A673 (cell line): ENCODE measurements around the gene YAF2. TPM values are rescaled to one million over a fixed set of nuclear protein-coding genes. Genes with fewer than 3 reads are reported as not detected.

Source experiments
- BruUV-seq: library from RNA; stranded (reverse); fragments of 400-500 nt; replicated peaks from 2 replicates; lab custom pipeline; 2021; lab: Mats Ljungman, UMichigan
- CTCF ChIA-PET: fragments of 300-600 bp; sonication (Branson Sonifier 250); formaldehyde crosslinking; loops from one replicate; lab custom pipeline; 2022; ENCODE audit warnings: antibody characterized with exemption; lab: Charles Lee
- POLR2A ChIA-PET: fragments of 300-600 bp; sonication (Branson Sonifier 250); formaldehyde crosslinking; loops from one replicate; lab custom pipeline; 2022; ENCODE audit warnings: antibody characterized with exemption; ENCODE audit not compliant: low non-redundant PET; lab: Charles Lee
- DNase-seq: peaks from one replicate; pipeline ENCODE4 v3.0.0-alpha.2; 2015; ENCODE audit warnings: low spot score
- H3K27ac ChIP-seq: fragments of 200-600 bp; sonication (generic); 2 replicates; pipeline ENCODE4 v1.5.1; 2016; ENCODE audit warnings: mixed run types, low read depth, mild to moderate bottlenecking, mixed read lengths, antibody characterized with exemption, low read length; ENCODE audit not compliant: poor library complexity, severe bottlenecking
- H3K27me3 ChIP-seq: fragments of 200-600 bp; sonication (generic); replicated peaks from 2 replicates; pipeline ENCODE4 v1.6.1; 2017; ENCODE audit warnings: mixed run types, low read depth, mild to moderate bottlenecking, mixed read lengths, antibody characterized with exemption, low read length; ENCODE audit not compliant: insufficient read depth, poor library complexity
- H3K36me3 ChIP-seq: fragments of 200-600 bp; sonication (generic); 2 replicates; pipeline ENCODE4 v1.6.1; 2016; ENCODE audit warnings: mixed run types, mild to moderate bottlenecking, mixed read lengths, antibody characterized with exemption, low read length; ENCODE audit not compliant: insufficient read depth, poor library complexity, severe bottlenecking
- H3K4me1 ChIP-seq: fragments of 200-600 bp; sonication (generic); 2 replicates; pipeline ENCODE4 v1.6.1; 2017; ENCODE audit warnings: mixed run types, mild to moderate bottlenecking, mixed read lengths, antibody characterized with exemption, low read length; ENCODE audit not compliant: insufficient read depth, poor library complexity, severe bottlenecking
- H3K4me3 ChIP-seq: fragments of 200-600 bp; sonication (generic); 2 replicates; pipeline ENCODE4 v1.5.1; 2016; ENCODE audit warnings: low read depth, mixed run types, mild to moderate bottlenecking, mixed read lengths, low read length; ENCODE audit not compliant: poor library complexity, severe bottlenecking
- H3K9me3 ChIP-seq: fragments of 200-600 bp; sonication (generic); 2 replicates; pipeline ENCODE4 v1.6.1; 2016; ENCODE audit warnings: mixed run types, low read depth, mild to moderate bottlenecking, mixed read lengths, antibody characterized with exemption, low read length; ENCODE audit not compliant: poor library complexity, severe bottlenecking
- CTCF ChIP-seq: fragments of 300-800, 200-600 bp; sonication (generic); conservative IDR thresholded peaks from 2 replicates; pipeline ENCODE4 v1.5.1; 2017; ENCODE audit warnings: low read depth, mild to moderate bottlenecking, antibody characterized with exemption, low read length, moderate library complexity, mixed read lengths
- EZH2 ChIP-seq: fragments of 200-600 bp; sonication (generic); IDR thresholded peaks from 2 replicates; pipeline ENCODE4 v1.6.1; 2017; ENCODE audit warnings: borderline replicate concordance, low read depth, mild to moderate bottlenecking, mixed read lengths, antibody characterized with exemption, low read length; ENCODE audit not compliant: poor library complexity, severe bottlenecking
- intact Hi-C: fragments of 100-400 bp; cut with micrococcal nuclease; formaldehyde crosslinking; loops from one replicate; pipeline ENCODE4 v1.10.0; 2022; ENCODE audit not compliant: unreplicated experiment
- total RNA-seq: library from RNA; stranded (reverse); gene quantifications from 2 replicates; pipeline ENCODE4 v1.2.3, GENCODE V29; 2021

YAF2 gene
- total RNA-seq, 1 experiment from 2014 or later, result 32.9 TPM

- ChIA-PET POLR2A (interaction anchor here (0.7 kb wide), 1 partner anchor 346 kb away, joined by 3 read pairs; no protein-coding TSS in a partner anchor), CTCF (no interaction called here)
- no peaks in the 10 kb centered on the region for H3K27me3 ChIP-seq
- H3K4me3 ChIP-seq, result no peak overlapping the region
- no TSS peak for BruUV-seq
- DNase-seq, result peak; percentile 81
- no peaks in the 10 kb centered on the region for H3K36me3 ChIP-seq
- H3K4me1 ChIP-seq, result peaks cover 19% of the 10 kb centered on the region
- intact Hi-C loops, result no loop called here
- TF ChIP-seq CTCF, result no peak
- no peak for TF ChIP-seq EZH2
- no peaks in the 10 kb centered on the region for H3K9me3 ChIP-seq
- H3K27ac ChIP-seq, result peak overlapping the region; percentile 13
Measured at GRCh38 chr12:42278128-42278510, 40.1 kb upstream of the YAF2 start.

DNA sequence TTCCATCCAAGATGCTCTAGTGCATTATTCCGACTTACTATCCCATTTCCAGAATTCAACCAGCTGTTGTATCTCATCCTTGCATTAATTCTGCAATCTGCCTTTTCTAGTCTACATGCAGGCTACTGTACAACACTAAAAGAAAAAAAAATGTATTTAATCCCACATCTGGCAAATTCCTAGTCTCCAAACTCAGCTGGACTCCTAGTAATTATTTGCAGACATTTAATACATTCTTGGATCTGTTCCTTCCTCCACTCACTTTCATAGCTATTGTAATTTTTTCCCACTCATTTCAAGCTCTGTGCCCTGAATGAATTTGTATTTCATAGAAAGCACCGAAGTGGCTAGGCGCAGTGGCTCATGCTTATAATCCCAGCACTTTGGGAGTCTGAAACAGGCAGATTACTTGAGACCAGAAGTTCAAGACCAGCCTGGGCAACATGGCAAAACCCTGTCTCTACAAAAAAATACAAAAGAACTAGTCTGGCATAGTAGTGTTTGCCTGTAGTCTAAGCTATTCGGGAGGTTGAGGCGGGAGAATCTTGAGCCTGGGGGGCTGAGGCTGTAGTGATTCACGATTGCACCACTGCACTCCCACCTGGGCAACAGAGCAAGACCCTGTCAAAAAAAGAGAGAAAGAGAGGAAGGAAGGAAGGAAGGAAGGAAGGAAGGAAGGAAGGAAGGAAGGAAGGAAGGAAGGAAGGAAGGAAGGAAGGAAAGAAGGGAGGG lies 39.5 kb upstream of the YAF2 start:
- H3K27ac ChIP-seq, result peak overlapping the region; percentile 79
- peaks cover 19% of the 10 kb centered on the region for H3K4me1 ChIP-seq
- no peaks in the 10 kb centered on the region for H3K36me3 ChIP-seq
- TF ChIP-seq EZH2 (no peak), CTCF (no peak)
- POLR2A ChIA-PET, result interaction anchor here (0.7 kb wide), 1 partner anchor 346 kb away, joined by 3 read pairs; no protein-coding TSS in a partner anchor
- H3K9me3 ChIP-seq, result no peaks in the 10 kb centered on the region
- H3K4me3 ChIP-seq, result no peak overlapping the region
- intact Hi-C loops, result no loop called here
- CTCF ChIA-PET, result interaction anchor here (0.6 kb wide), 1 partner anchor 125 kb away, joined by 3 read pairs; no protein-coding TSS in a partner anchor
- peak; percentile 66 for DNase-seq
- no peaks in the 10 kb centered on the region for H3K27me3 ChIP-seq
- BruUV-seq, result no TSS peak

- Histone ChIP-seq H3K4me1 (peaks cover 13% of the 10 kb centered on the region), H3K4me3 (no peak overlapping the region), H3K27ac (no peak overlapping the region), H3K9me3 (no peaks in the 10 kb centered on the region), H3K27me3 (no peaks in the 10 kb centered on the region), H3K36me3 (no peaks in the 10 kb centered on the region)
- BruUV-seq, result no TSS peak
- intact Hi-C loops, result no loop called here
- POLR2A ChIA-PET, result no interaction called here
- TF ChIP-seq EZH2, result no peak
- CTCF ChIA-PET, result no interaction called here
- DNase-seq, result no peak
Measured at GRCh38 chr12:42275499-42275898, 37.5 kb upstream of the YAF2 start.
